ENCODE measurements around the gene CIDEC.
"Not testable (repeated sequence)": the region's sequence is repeated elsewhere in the genome, so short reads cannot be mapped to it uniquely, and the experiment has no call there.

CIDEC gene

DNA sequence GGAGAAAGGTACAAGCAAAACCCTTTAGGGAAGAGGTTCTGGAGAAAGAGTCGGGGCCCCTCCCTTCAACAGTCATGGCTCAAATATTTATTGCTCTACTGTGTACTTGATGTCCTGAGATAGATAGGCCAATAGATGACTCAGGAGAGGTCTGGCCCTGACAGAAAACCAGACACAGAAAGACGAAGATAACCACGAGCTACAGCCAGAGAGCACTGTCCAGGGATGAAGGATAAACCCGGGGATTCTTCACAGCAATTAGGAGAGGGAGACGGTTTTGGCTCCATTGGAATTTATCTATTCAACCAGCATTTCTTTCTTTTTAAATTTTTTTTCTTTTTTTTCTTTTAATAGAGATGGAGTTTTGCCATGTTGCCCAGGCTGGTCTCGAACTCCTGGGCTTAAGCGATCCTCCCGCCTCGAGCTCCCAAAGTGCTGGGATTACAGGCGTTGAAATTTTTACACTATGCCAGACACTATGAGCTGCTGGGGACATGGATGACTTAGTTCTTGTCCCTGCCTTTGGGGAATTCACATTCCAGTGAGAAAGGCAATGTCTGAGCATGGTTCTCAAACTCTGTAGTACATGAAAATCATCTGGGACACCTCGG, 4.6 kb upstream of the CIDEC start:
- Histone ChIP-seq H3K27me3 (replicated peaks; ENCODE audit: control insufficient read depth, insufficient read depth, low read length) (no peaks in the 10 kb centered on the region), H3K4me3 (replicated peaks; ENCODE audit: low read depth, low read length) (no peak overlapping the region), H3K36me3 (ENCODE audit: control insufficient read depth, insufficient read depth, low read length) (no peaks in the 10 kb centered on the region)
- DNase-seq (ENCODE audit: extremely low read depth, insufficient read length): no peak
- TF ChIP-seq, protein P1, sequence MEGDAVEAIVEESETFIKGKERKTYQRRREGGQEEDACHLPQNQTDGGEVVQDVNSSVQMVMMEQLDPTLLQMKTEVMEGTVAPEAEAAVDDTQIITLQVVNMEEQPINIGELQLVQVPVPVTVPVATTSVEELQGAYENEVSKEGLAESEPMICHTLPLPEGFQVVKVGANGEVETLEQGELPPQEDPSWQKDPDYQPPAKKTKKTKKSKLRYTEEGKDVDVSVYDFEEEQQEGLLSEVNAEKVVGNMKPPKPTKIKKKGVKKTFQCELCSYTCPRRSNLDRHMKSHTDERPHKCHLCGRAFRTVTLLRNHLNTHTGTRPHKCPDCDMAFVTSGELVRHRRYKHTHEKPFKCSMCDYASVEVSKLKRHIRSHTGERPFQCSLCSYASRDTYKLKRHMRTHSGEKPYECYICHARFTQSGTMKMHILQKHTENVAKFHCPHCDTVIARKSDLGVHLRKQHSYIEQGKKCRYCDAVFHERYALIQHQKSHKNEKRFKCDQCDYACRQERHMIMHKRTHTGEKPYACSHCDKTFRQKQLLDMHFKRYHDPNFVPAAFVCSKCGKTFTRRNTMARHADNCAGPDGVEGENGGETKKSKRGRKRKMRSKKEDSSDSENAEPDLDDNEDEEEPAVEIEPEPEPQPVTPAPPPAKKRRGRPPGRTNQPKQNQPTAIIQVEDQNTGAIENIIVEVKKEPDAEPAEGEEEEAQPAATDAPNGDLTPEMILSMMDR (IDR thresholded peaks at IDR 0.05; ENCODE audit: insufficient read depth, low read length, poor library complexity, severe bottlenecking): no peak

DNA sequence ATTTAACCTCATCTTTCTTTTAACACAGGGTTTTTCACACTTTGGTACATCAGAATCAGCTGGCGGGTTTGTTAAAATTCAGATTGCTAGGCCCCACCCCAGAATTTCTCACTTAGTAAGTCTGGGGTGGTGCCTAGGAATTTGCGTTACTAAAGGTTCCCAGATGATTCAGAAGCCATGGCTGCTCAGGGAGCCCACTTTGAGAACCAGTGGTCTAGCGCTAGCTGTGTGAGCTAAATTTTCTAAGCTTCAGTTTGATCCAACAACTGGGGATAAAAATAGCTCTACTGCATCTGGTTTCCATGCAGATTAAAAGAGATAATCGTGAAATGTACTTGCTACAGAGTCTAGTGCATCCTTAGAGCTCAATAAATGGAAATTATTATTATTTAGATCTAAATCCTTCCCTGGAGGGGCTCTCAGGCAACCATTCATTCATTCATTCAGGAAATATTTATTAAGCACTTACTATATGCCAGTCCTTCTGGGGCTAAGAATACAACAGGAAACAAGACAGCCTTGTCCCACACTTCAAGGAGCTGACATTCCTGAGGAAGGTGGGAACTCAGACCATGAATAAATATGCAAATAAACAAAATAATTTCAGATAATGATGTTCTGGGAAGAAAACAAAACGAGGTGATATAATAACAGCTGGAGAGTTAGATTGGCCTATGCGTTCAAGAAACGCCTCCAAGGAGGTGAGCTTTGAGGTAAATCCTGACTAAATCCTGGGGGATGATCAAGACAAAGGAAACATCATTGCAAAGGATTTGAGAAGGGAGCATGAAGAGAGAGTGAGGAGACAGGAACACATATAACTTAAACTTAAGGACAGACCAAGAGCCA, 3.9 kb upstream of the CIDEC start:
- H3K27me3 ChIP-seq (replicated peaks; ENCODE audit: control insufficient read depth, insufficient read depth, low read length): no peaks in the 10 kb centered on the region
- H3K36me3 ChIP-seq (ENCODE audit: control insufficient read depth, insufficient read depth, low read length): no peaks in the 10 kb centered on the region
- TF ChIP-seq, protein P1 (IDR thresholded peaks at IDR 0.05; ENCODE audit: insufficient read depth, low read length, poor library complexity, severe bottlenecking): no peak
- no peak for DNase-seq (ENCODE audit: extremely low read depth, insufficient read length)
- no peak overlapping the region for H3K4me3 ChIP-seq (replicated peaks; ENCODE audit: low read depth, low read length)

DNA sequence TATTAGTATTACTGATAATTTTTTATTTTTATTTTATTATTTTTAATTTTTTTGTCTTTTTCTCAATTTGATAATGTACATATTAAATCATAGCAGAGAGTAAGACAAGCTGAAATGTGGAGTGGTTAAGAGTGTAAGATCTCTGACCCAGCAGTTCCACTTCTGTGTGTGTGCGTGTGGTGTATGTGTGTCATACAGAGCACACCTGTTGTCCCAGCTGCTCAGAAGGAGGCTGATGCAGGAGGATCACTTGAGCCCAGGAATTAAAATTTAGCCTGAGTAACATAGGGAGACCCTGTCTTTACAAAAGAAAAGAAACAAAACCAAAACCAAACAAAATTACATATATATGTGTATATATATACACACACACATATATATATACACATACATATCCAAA, 1.4 kb upstream of the CIDEC start:
- no peak overlapping the region for H3K4me3 ChIP-seq (replicated peaks; ENCODE audit: low read depth, low read length)
- TF ChIP-seq, protein P1 (IDR thresholded peaks at IDR 0.05; ENCODE audit: insufficient read depth, low read length, poor library complexity, severe bottlenecking): no peak
- H3K36me3 ChIP-seq (ENCODE audit: control insufficient read depth, insufficient read depth, low read length): no peaks in the 10 kb centered on the region
- no peaks in the 10 kb centered on the region for H3K27me3 ChIP-seq (replicated peaks; ENCODE audit: control insufficient read depth, insufficient read depth, low read length)
- no peak for DNase-seq (ENCODE audit: extremely low read depth, insufficient read length)

- Histone ChIP-seq H3K36me3 (ENCODE audit: control insufficient read depth, insufficient read depth, low read length) (no peaks in the 10 kb centered on the region), H3K4me3 (replicated peaks; ENCODE audit: low read depth, low read length) (no peak overlapping the region), H3K27me3 (replicated peaks; ENCODE audit: control insufficient read depth, insufficient read depth, low read length) (no peaks in the 10 kb centered on the region)
- TF ChIP-seq, protein P1 (IDR thresholded peaks at IDR 0.05; ENCODE audit: insufficient read depth, low read length, poor library complexity, severe bottlenecking): no peak
- DNase-seq (ENCODE audit: extremely low read depth, insufficient read length): no peak
Measured at GRCh38 chr3:9878700-9879099, 1.4 kb downstream of the CIDEC start.

- DNase-seq (ENCODE audit: extremely low read depth, insufficient read length): no peak
- no peaks in the 10 kb centered on the region for H3K27me3 ChIP-seq (replicated peaks; ENCODE audit: control insufficient read depth, insufficient read depth, low read length)
- H3K4me3 ChIP-seq (replicated peaks; ENCODE audit: low read depth, low read length): no peak overlapping the region
- H3K36me3 ChIP-seq (ENCODE audit: control insufficient read depth, insufficient read depth, low read length): no peaks in the 10 kb centered on the region
- TF ChIP-seq, protein P1 (IDR thresholded peaks at IDR 0.05; ENCODE audit: insufficient read depth, low read length, poor library complexity, severe bottlenecking): no peak
Measured at GRCh38 chr3:9876991-9877390, 3.1 kb downstream of the CIDEC start.

DNA sequence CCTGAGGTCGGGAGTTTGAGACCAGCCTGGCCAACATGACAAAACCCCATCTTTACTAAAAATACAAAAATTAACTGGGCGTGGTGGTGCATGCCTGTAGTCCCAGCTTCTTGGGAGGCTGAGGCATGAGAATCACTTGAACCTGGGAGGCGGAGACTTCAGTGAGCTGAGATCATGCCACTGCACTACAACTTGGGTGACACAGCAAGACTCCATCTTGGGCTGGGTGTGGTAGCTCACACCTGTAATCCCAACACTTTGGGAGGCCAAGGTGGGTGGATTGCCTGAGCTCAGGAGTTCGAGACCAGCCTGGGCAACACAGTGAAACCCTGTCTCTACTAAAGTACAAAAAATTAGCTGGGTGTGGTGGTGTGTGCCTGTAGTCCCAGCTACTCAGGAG, 3.8 kb downstream of the CIDEC start:
- not testable (repeated sequence) for H3K36me3 ChIP-seq (ENCODE audit: control insufficient read depth, insufficient read depth, low read length); DNase-seq (ENCODE audit: extremely low read depth, insufficient read length); H3K27me3 ChIP-seq (replicated peaks; ENCODE audit: control insufficient read depth, insufficient read depth, low read length); H3K4me3 ChIP-seq (replicated peaks; ENCODE audit: low read depth, low read length)

Measured in GM06990 (cell line).